Effector CD8-positive, alpha-beta T cell (primary cell): ENCODE data around the gene MBTD1.
A peak's percentile ranks its signal among the peaks of the same experiment; 100 is the strongest.
"Not testable (repeated sequence)": the region's sequence is repeated elsewhere in the genome, so short reads cannot be mapped to it uniquely, and the experiment has no call there.

Source experiments
- DNase-seq: peaks from one replicate; lab custom pipeline; 2025; lab: John Stamatoyannopoulos, UW
- total RNA-seq, 4 experiments: gene quantifications; one replicate each; lab custom pipeline; 2026; lab: John Stamatoyannopoulos, UW

The MBTD1 gene
- total RNA-seq: 21.3 to 61.2 (median 36.1) reads per million in 4 experiments

- DNase-seq: peak; percentile 94
Observed at GRCh38 chr17:51259564-51260236, at the start of gene MBTD1. MBTD1 (minus strand) TSS chr17:51260049; CDS start chr17:51225161, 34,888 bp downstream.

- DNase-seq: no peak
Observed at GRCh38 chr17:51305182-51305581, 45.3 kb upstream of the MBTD1 start.

- DNase-seq: no peak
Observed at GRCh38 chr17:51299859-51300258, 40.0 kb upstream of the MBTD1 start.

- DNase-seq: no peak
Observed at GRCh38 chr17:51298508-51299371, 38.9 kb upstream of the MBTD1 start.

- DNase-seq: not testable (repeated sequence)
Observed at GRCh38 chr17:51294338-51294737, 34.5 kb upstream of the MBTD1 start.

- DNase-seq: no peak
Observed at GRCh38 chr17:51289696-51290111, 29.9 kb upstream of the MBTD1 start.

GRCh38 chr17:51287412-51287811, 27.6 kb upstream of the MBTD1 start:
- DNase-seq: no peak

GRCh38 chr17:51279183-51279582, 19.3 kb upstream of the MBTD1 start:
- DNase-seq: no peak

- no peak for DNase-seq
Observed at GRCh38 chr17:51275381-51275780, 15.5 kb upstream of the MBTD1 start.

GRCh38 chr17:51272812-51273211, 13.0 kb upstream of the MBTD1 start:
- DNase-seq: no peak

- DNase-seq: no peak
Observed at GRCh38 chr17:51270636-51271035, 10.8 kb upstream of the MBTD1 start.

- no peak for DNase-seq
Observed at GRCh38 chr17:51269991-51270390, 10.1 kb upstream of the MBTD1 start.

GRCh38 chr17:51264466-51264865, 4.6 kb upstream of the MBTD1 start:
- not testable (repeated sequence) for DNase-seq

GRCh38 chr17:51263006-51263405, 3.2 kb upstream of the MBTD1 start:
- DNase-seq: no peak

GRCh38 chr17:51261024-51261963, 1.4 kb upstream of the MBTD1 start:
- DNase-seq: peak; percentile 69

GRCh38 chr17:51260237-51261023, 581 bp upstream of the MBTD1 start, which contains the start of gene UTP18:
UTP18 (plus strand) TSS chr17:51260546; CDS start chr17:51260585, 39 bp downstream.
- DNase-seq: peak; percentile 94

GRCh38 chr17:51258756-51259563, 889 bp downstream of the MBTD1 start:
- DNase-seq: no peak

GRCh38 chr17:51257150-51258081, 2.4 kb downstream of the MBTD1 start:
- DNase-seq: no peak

GRCh38 chr17:51256101-51256500, 3.7 kb downstream of the MBTD1 start:
- DNase-seq: no peak
